ENCODE results near the gene SLC22A12.

The SLC22A12 gene

DNA sequence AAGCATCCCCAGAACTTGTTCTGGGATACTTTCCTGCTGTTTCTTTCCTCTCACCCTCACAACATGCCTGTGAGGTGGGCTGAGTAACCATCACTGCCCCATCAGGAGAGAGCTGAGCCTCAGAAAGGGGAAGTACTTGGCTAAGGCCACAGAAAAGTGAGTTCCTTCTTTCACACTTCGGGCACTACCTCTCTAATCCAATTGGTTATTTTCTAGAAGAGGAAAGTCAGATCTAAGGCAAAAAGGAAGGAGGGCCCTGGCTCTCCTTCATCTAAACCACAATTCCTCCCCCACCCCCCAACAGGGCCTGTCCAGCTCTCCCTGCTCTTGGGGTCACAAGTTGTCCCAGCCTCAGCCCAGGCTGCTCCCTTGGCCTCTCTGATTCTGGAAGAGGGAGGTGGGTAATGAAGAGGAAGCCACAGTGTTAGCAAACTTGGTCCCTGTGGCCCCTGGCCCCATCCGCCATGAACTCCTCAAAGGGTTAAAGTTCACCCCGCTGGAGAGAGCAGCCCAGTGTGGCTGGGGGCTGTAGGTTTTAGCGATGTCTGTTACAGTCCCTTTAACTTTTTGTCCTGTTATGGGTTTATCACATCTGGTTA, 34.0 kb downstream of the SLC22A12 start:
- H3K4me3 ChIP-seq (ENCODE audit: severe bottlenecking), result no peak overlapping the region
- ATAC-seq (ENCODE audit: low read depth), result no peak
- H3K9me3 ChIP-seq (ENCODE audit: severe bottlenecking), result no peaks in the 10 kb centered on the region
- no peaks in the 10 kb centered on the region for H3K36me3 ChIP-seq (ENCODE audit: low read depth)
- H3K27me3 ChIP-seq (ENCODE audit: insufficient read depth, poor library complexity, severe bottlenecking), result no peaks in the 10 kb centered on the region
- H3K27ac ChIP-seq (ENCODE audit: poor library complexity, severe bottlenecking), result no peak overlapping the region
- no peaks in the 10 kb centered on the region for H3K4me1 ChIP-seq (ENCODE audit: insufficient read depth, poor library complexity, severe bottlenecking)
- TF ChIP-seq, protein P1, sequence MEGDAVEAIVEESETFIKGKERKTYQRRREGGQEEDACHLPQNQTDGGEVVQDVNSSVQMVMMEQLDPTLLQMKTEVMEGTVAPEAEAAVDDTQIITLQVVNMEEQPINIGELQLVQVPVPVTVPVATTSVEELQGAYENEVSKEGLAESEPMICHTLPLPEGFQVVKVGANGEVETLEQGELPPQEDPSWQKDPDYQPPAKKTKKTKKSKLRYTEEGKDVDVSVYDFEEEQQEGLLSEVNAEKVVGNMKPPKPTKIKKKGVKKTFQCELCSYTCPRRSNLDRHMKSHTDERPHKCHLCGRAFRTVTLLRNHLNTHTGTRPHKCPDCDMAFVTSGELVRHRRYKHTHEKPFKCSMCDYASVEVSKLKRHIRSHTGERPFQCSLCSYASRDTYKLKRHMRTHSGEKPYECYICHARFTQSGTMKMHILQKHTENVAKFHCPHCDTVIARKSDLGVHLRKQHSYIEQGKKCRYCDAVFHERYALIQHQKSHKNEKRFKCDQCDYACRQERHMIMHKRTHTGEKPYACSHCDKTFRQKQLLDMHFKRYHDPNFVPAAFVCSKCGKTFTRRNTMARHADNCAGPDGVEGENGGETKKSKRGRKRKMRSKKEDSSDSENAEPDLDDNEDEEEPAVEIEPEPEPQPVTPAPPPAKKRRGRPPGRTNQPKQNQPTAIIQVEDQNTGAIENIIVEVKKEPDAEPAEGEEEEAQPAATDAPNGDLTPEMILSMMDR (IDR thresholded peaks at IDR 0.05; ENCODE audit: poor library complexity, severe bottlenecking), result no peak
- DNase-seq (ENCODE audit: low spot score), result no peak

GRCh38 chr11:64626637-64627036, 35.6 kb downstream of the SLC22A12 start:
- no peaks in the 10 kb centered on the region for H3K36me3 ChIP-seq (ENCODE audit: low read depth)
- ATAC-seq (ENCODE audit: low read depth) (no peak), DNase-seq (ENCODE audit: low spot score) (no peak)
- no peaks in the 10 kb centered on the region for H3K9me3 ChIP-seq (ENCODE audit: severe bottlenecking)
- no peak overlapping the region for H3K4me3 ChIP-seq (ENCODE audit: severe bottlenecking)
- no peak overlapping the region for H3K27ac ChIP-seq (ENCODE audit: poor library complexity, severe bottlenecking)
- TF ChIP-seq, protein P1 (IDR thresholded peaks at IDR 0.05; ENCODE audit: poor library complexity, severe bottlenecking), result no peak
- H3K4me1 ChIP-seq (ENCODE audit: insufficient read depth, poor library complexity, severe bottlenecking), result no peaks in the 10 kb centered on the region
- no peaks in the 10 kb centered on the region for H3K27me3 ChIP-seq (ENCODE audit: insufficient read depth, poor library complexity, severe bottlenecking)

DNA sequence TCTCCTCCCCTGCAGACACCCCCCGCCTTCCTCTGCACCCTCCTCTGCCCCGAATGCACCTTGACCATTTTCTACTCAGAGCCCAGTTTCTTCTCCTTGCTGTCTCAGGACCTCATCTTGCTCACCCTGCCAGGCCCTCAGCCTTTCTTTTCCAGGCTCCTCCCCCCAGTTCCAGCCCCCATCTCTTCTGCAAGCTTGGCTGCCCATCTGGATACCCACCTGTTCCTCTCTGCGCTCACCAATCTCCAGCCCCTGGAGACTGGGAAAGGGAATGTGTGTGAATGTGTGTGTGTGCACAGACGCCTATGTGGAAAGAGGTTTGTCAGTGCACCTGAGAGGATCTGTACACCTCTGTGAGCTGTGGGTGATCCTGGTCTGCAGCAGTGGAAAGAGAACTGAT, 36.4 kb downstream of the SLC22A12 start:
- ATAC-seq (ENCODE audit: low read depth) (no peak), DNase-seq (ENCODE audit: low spot score) (no peak)
- H3K4me1 ChIP-seq (ENCODE audit: insufficient read depth, poor library complexity, severe bottlenecking), result no peaks in the 10 kb centered on the region
- no peaks in the 10 kb centered on the region for H3K27me3 ChIP-seq (ENCODE audit: insufficient read depth, poor library complexity, severe bottlenecking)
- no peak overlapping the region for H3K4me3 ChIP-seq (ENCODE audit: severe bottlenecking)
- H3K27ac ChIP-seq (ENCODE audit: poor library complexity, severe bottlenecking), result no peak overlapping the region
- H3K36me3 ChIP-seq (ENCODE audit: low read depth), result no peaks in the 10 kb centered on the region
- TF ChIP-seq, protein P1 (IDR thresholded peaks at IDR 0.05; ENCODE audit: poor library complexity, severe bottlenecking), result no peak
- no peaks in the 10 kb centered on the region for H3K9me3 ChIP-seq (ENCODE audit: severe bottlenecking)

DNA sequence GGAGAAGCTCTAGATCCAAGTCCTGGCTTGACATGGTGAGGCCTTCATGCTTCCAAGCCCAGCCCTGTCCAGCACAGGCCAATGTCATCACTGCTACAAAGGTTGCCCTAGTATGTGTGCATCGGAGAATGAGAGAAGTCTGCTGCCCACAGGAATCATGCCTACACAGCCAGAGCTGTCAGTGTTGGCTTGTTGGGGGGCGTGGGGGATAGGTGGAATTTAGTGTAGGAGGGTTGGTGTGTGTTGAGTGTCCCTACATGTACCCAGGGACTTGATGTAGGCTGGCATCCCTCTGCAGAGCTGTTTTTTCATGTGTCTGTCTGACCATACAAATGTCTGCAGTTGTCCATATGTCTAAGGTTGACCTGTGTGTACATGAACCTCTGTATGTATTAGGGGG, 37.6 kb downstream of the SLC22A12 start:
- Histone ChIP-seq H3K27me3 (ENCODE audit: insufficient read depth, poor library complexity, severe bottlenecking) (no peaks in the 10 kb centered on the region), H3K9me3 (ENCODE audit: severe bottlenecking) (no peaks in the 10 kb centered on the region), H3K4me3 (ENCODE audit: severe bottlenecking) (no peak overlapping the region), H3K4me1 (ENCODE audit: insufficient read depth, poor library complexity, severe bottlenecking) (no peaks in the 10 kb centered on the region), H3K27ac (ENCODE audit: poor library complexity, severe bottlenecking) (no peak overlapping the region), H3K36me3 (ENCODE audit: low read depth) (no peaks in the 10 kb centered on the region)
- TF ChIP-seq, protein P1 (IDR thresholded peaks at IDR 0.05; ENCODE audit: poor library complexity, severe bottlenecking), result no peak
- DNase-seq (ENCODE audit: low spot score) (no peak), ATAC-seq (ENCODE audit: low read depth) (no peak)

DNA sequence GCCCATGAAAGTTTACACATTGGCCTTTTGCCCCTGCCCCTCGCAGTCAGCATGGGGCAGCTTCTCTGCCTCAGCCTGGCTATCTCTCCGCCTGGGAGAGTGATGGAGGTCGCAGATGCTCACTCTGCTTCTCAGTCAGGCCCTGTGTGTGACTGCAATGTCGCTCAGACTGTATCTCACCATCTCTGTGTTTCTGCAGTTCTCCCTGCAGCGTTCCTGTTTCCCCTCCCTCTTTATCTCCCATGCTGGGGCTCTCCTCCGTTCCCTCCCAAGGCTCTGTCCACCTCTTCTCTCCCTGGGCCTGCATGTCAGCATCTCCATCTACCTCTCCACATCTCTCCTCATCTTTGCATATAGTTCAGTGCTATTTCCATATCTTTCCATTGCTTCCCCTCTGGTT, 38.1 kb downstream of the SLC22A12 start:
- no peaks in the 10 kb centered on the region for H3K9me3 ChIP-seq (ENCODE audit: severe bottlenecking)
- H3K27me3 ChIP-seq (ENCODE audit: insufficient read depth, poor library complexity, severe bottlenecking), result no peaks in the 10 kb centered on the region
- H3K36me3 ChIP-seq (ENCODE audit: low read depth), result no peaks in the 10 kb centered on the region
- no peak overlapping the region for H3K4me3 ChIP-seq (ENCODE audit: severe bottlenecking)
- DNase-seq (ENCODE audit: low spot score), result no peak
- H3K4me1 ChIP-seq (ENCODE audit: insufficient read depth, poor library complexity, severe bottlenecking), result no peaks in the 10 kb centered on the region
- no peak for ATAC-seq (ENCODE audit: low read depth)
- H3K27ac ChIP-seq (ENCODE audit: poor library complexity, severe bottlenecking), result no peak overlapping the region
- TF ChIP-seq, protein P1 (IDR thresholded peaks at IDR 0.05; ENCODE audit: poor library complexity, severe bottlenecking), result no peak
